ENCODE results near the gene DBET. TPM values are rescaled to one million over a fixed set of nuclear protein-coding genes. Genes with fewer than 3 reads are reported as not detected.

Gene DBET
- total RNA-seq, 1 donor from 2014 or later: not detected

Other genes with a start within 250 kb of the DBET start
- gene FRG1, start 123.6 kb upstream of the DBET start, total RNA-seq: 32.9 and 35.7 TPM in 2 replicates
- gene FRG2, start 37.2 kb upstream of the DBET start, total RNA-seq: not detected in 2 replicates
- gene DUX4, start 109.3 kb downstream of the DBET start, total RNA-seq: not detected in 2 replicates